A549 (cell line): ENCODE results near the gene RPL10. TPM values are rescaled to one million over a fixed set of nuclear protein-coding genes. Genes with fewer than 3 reads are reported as not detected.

Experiments
- ATAC-seq, 2 experiments: fragments of 200-7000 bp in 1 of 2; fragments of >200 bp in 1 of 2; cut with Nextera tagmentation in 1 of 2; cut with Tn5 transposase in 1 of 2; 3 replicates each; pipeline versions ENCODE4 v1.8.0 to v1.9.1; 2018 to 2020; ENCODE audit warnings: mild to moderate bottlenecking in 1 of 2, moderate library complexity in 1 of 2
- CTCF ChIA-PET: fragments of 300-600 bp; sonication (Branson Sonifier 250); formaldehyde crosslinking; extraction: SDS; loops from one replicate; lab custom pipeline; 2021; ENCODE audit warnings: antibody characterized with exemption, inconsistent platforms; lab: Yijun Ruan, JAX
- POLR2A ChIA-PET: fragments of 350-600 bp; formaldehyde crosslinking; extraction: SDS; loops from one replicate; lab custom pipeline; 2021; ENCODE audit warnings: antibody characterized with exemption, inconsistent platforms; lab: Yijun Ruan, JAX
- DNase-seq, 2 experiments: peaks; one replicate each; pipeline versions ENCODE4 v3.0.0 to v3.0.0-alpha.2; 2011 to 2016; ENCODE audit warnings: low read depth in 1 of 2, low spot score in 1 of 2
- FAIRE-seq: peaks from 2 replicates; lab custom pipeline; 2011; peaks lifted over from hg19 to GRCh38; lab: Jason Lieb, UNC
- H3K27ac ChIP-seq, 2 experiments: fragments of >200 bp; sonication (Bioruptor Twin); formaldehyde crosslinking; 3 replicates each; pipeline ENCODE4 v1.5.1; 2016 to 2017
- H3K4me1 ChIP-seq: fragments of >200 bp; sonication (Bioruptor Twin); formaldehyde crosslinking; 3 replicates; pipeline ENCODE4 v1.6.1; 2016
- H3K4me2 ChIP-seq: fragments of >200 bp; sonication (Bioruptor Twin); formaldehyde crosslinking; 3 replicates; pipeline ENCODE4 v1.6.1; 2016
- H3K4me3 ChIP-seq: fragments of >200 bp; sonication (Bioruptor Twin); formaldehyde crosslinking; 3 replicates; pipeline ENCODE4 v1.5.1; 2016
- H3K9me3 ChIP-seq: fragments of >200 bp; sonication (Bioruptor Twin); formaldehyde crosslinking; 3 replicates; pipeline ENCODE4 v1.6.1; 2016
- BCL3 ChIP-seq: fragments of >200 bp; sonication (Bioruptor Twin); formaldehyde crosslinking; IDR thresholded peaks from 3 replicates; pipeline ENCODE4 v1.6.1; 2016
- EHF ChIP-seq: fragments of 250-450 bp; sonication (Bioruptor Pico); IDR thresholded peaks from 2 replicates; pipeline ENCODE4 v1.5.0; 2020; ENCODE audit warnings: mild to moderate bottlenecking
- ESRRA ChIP-seq: fragments of 150-350 bp; IDR thresholded peaks from 2 replicates; pipeline ENCODE4 v1.6.1; 2014; ENCODE audit warnings: mild to moderate bottlenecking, low read length, borderline replicate concordance
- FOXS1 ChIP-seq: fragments of 250-450 bp; sonication (Bioruptor Pico); IDR thresholded peaks from 2 replicates; pipeline ENCODE4 v1.5.0; 2020; ENCODE audit warnings: mild to moderate bottlenecking, moderate library complexity
- HEYL ChIP-seq: fragments of 250-450 bp; sonication (Bioruptor Pico); IDR thresholded peaks from 2 replicates; pipeline ENCODE4 v1.8.0; 2021; ENCODE audit warnings: mild to moderate bottlenecking, moderate library complexity
- HOXB13 ChIP-seq: fragments of 250-450 bp; sonication (Bioruptor Pico); IDR thresholded peaks from 2 replicates; pipeline ENCODE4 v1.5.0; 2020; ENCODE audit warnings: low read depth, mild to moderate bottlenecking, moderate library complexity
- KDM1A ChIP-seq: fragments of 200-600 bp; sonication (generic); IDR thresholded peaks from 2 replicates; pipeline ENCODE4 v1.6.1; 2016; ENCODE audit warnings: low read depth, mild to moderate bottlenecking
- MYC ChIP-seq: IDR thresholded peaks from 2 replicates; pipeline ENCODE4 v1.6.1; 2012; ENCODE audit warnings: mild to moderate bottlenecking, inconsistent platforms, low read length, improper control_type of control experiment, borderline replicate concordance
- NR3C1 ChIP-seq: fragments of >200 bp; sonication (Bioruptor Twin); formaldehyde crosslinking; IDR thresholded peaks from 3 replicates; pipeline ENCODE4 v1.6.1; 2017
- PBX3 ChIP-seq: IDR thresholded peaks from 2 replicates; pipeline ENCODE4 v1.6.1; 2012
- RAD21 ChIP-seq, 2 experiments: fragments of >200 bp in 1 of 2; sonication (Bioruptor Twin) in 1 of 2; formaldehyde crosslinking in 1 of 2; IDR thresholded peaks in 1 of 2; conservative IDR thresholded peaks in 1 of 2; 2 replicates in 1 of 2; 3 replicates in 1 of 2; pipeline ENCODE4 v1.6.1; 2012 to 2018; ENCODE audit warnings: inconsistent platforms in 1 of 2
- TFCP2L1 ChIP-seq: fragments of 250-450 bp; sonication (Bioruptor Pico); IDR thresholded peaks from 2 replicates; pipeline ENCODE4 v1.5.0; 2021; ENCODE audit warnings: mild to moderate bottlenecking
- ZC3H11A ChIP-seq: fragments of 450-650 bp; IDR thresholded peaks from 2 replicates; pipeline ENCODE4 v1.6.1; 2014; ENCODE audit warnings: antibody characterized with exemption, mild to moderate bottlenecking
- ZFP36 ChIP-seq: fragments of 450-650 bp; IDR thresholded peaks from 2 replicates; pipeline ENCODE4 v1.6.1; 2014; ENCODE audit warnings: borderline replicate concordance; ENCODE audit not compliant: partially characterized antibody
- ZSCAN20 ChIP-seq: fragments of 250-450 bp; sonication (Bioruptor Pico); IDR thresholded peaks from 2 replicates; pipeline ENCODE4 v1.8.0; 2022; ENCODE audit warnings: mild to moderate bottlenecking, moderate library complexity
- WGBS: methylation state at CpG from one replicate; pipeline ENCODE4 v1.1.6; 2017; ENCODE audit errors: missing lambda C conversion rate; 5-methylcytosine and 5-hydroxymethylcytosine counted together
- polyA plus RNA-seq, 4 experiments: library from polyadenylated mRNA; depleted of rRNA in 3 of 4; stranded (reverse); fragments of >200 nt; fragmentation: RNase III in 1 of 4; extraction: RNeasy Plus Mini Kit Qiagen cat#74134 plus additional on column Dnase treatment in 1 of 4; gene quantifications; 2 replicates in 3 of 4; 3 replicates in 1 of 4; pipeline ENCODE4 v1.2.3, GENCODE V29; 2011 to 2017
- TF ChIP-seq, protein P1 (sequence below): IDR thresholded peaks from 2 replicates; pipeline ENCODE4 v1.6.1; 2012
- TF ChIP-seq, protein P2 (sequence below): fragments of 250-450 bp; sonication (Bioruptor Pico); IDR thresholded peaks from 2 replicates; pipeline ENCODE4 v1.5.0; 2020; ENCODE audit warnings: low read depth, mild to moderate bottlenecking, moderate library complexity
- TF ChIP-seq, protein P3 (sequence below): fragments of 250-450 bp; sonication (Bioruptor Pico); IDR thresholded peaks from 2 replicates; pipeline ENCODE4 v1.5.0; 2021; ENCODE audit warnings: mild to moderate bottlenecking, moderate library complexity, borderline replicate concordance

Gene RPL10
- polyA plus RNA-seq, 2 of the 4 experiments (the other 2 are of a cell fraction): 3,216 to 4,804 TPM

GRCh38 chrX:154359362-154360154, 38.6 kb upstream of the RPL10 start:
- FAIRE-seq (no peak), DNase-seq (no peak), ATAC-seq (no peak)
- POLR2A ChIA-PET: no interaction called here
- Histone ChIP-seq H3K4me1 (peaks cover 58% of the 10 kb centered on the region), H3K4me2 (no peak overlapping the region; the same call in 2 of the 3 replicates), H3K4me3 (no peak overlapping the region), H3K27ac (peak overlapping the region in 1 of 2 experiments; percentile 37; a peak in 2 of 6 replicates), H3K9me3 (no peaks in the 10 kb centered on the region)
- CTCF ChIA-PET: interaction anchor here (0.7 kb wide), 1 partner anchor 14 kb away, joined by 3 read pairs; no protein-coding TSS in a partner anchor
- WGBS: 95% methylated on average over 20 of the region's 41 CpGs
- TF ChIP-seq KDM1A (no peak), PBX3 (no peak), EHF (no peak), ZSCAN20 (CRISPR knock-in tag) (no peak), MYC (no peak)

DNA sequence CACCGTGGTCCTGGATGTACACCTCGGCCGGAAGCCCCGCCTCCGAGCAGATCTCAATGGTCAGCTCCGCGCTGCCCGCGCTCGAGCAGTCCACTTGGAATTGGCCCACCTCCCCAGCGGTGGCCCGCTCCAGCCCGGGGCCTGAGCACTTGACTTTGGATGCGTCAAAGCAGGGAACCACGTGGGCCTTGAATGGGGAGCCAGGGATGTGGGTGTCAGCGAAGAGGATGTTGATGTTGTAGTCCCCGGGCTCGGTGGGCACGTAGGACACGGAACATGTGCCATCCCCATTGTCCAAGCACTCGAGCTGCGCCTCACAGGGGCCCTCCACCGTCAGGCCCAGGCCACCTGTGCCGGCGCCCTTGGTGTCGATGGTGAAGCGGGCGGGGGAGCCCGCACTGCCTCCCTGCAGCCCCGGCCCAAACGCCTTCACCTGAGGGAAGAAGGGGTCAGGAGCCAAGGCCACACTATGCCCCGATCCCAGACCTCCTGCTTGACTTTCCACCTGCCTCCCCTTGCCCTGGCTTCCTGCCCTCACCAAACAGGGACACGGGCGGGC, 37.9 kb upstream of the RPL10 start:
- Histone ChIP-seq H3K4me1 (peaks cover 59% of the 10 kb centered on the region), H3K4me3 (no peak overlapping the region), H3K27ac (0 out of 6 replicates have a peak overlapping the region, but pooled peaks of 1 of the 2 experiments have one; percentile 18), H3K9me3 (no peaks in the 10 kb centered on the region), H3K4me2 (no peak overlapping the region; the same call in 2 of the 3 replicates)
- WGBS: 89% methylated on average over 12 of the region's 34 CpGs
- no peak for FAIRE-seq
- no peak for DNase-seq
- ATAC-seq: no peak
- TF ChIP-seq, protein P1, sequence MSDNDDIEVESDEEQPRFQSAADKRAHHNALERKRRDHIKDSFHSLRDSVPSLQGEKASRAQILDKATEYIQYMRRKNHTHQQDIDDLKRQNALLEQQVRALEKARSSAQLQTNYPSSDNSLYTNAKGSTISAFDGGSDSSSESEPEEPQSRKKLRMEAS: no peak
- no peak for TF ChIP-seq RAD21 (conservative IDR thresholded peaks at IDR 0.05 in 1 of 2, IDR thresholded peaks at IDR 0.05 in 1 of 2)
- TF ChIP-seq ZFP36: no peak
- no peak for TF ChIP-seq BCL3
- no peak for TF ChIP-seq NR3C1
- TF ChIP-seq, protein P2, sequence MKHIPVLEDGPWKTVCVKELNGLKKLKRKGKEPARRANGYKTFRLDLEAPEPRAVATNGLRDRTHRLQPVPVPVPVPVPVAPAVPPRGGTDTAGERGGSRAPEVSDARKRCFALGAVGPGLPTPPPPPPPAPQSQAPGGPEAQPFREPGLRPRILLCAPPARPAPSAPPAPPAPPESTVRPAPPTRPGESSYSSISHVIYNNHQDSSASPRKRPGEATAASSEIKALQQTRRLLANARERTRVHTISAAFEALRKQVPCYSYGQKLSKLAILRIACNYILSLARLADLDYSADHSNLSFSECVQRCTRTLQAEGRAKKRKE (CRISPR knock-in tag): no peak
- TF ChIP-seq FOXS1 (CRISPR knock-in tag): no peak
- no peak for TF ChIP-seq ZC3H11A
- no peak for TF ChIP-seq HOXB13 (CRISPR knock-in tag)
- TF ChIP-seq, protein P3, sequence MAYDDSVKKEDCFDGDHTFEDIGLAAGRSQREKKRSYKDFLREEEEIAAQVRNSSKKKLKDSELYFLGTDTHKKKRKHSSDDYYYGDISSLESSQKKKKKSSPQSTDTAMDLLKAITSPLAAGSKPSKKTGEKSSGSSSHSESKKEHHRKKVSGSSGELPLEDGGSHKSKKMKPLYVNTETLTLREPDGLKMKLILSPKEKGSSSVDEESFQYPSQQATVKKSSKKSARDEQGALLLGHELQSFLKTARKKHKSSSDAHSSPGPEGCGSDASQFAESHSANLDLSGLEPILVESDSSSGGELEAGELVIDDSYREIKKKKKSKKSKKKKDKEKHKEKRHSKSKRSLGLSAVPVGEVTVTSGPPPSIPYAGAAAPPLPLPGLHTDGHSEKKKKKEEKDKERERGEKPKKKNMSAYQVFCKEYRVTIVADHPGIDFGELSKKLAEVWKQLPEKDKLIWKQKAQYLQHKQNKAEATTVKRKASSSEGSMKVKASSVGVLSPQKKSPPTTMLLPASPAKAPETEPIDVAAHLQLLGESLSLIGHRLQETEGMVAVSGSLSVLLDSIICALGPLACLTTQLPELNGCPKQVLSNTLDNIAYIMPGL (CRISPR knock-in tag): no peak
- TF ChIP-seq HEYL (CRISPR knock-in tag): no peak
- no peak for TF ChIP-seq TFCP2L1 (CRISPR knock-in tag)
- no peak for TF ChIP-seq ESRRA
- ChIA-PET POLR2A (no interaction called here), CTCF (interaction anchor here (0.7 to 1.0 kb wide), 2 partner anchors 13 to 14 kb away, joined by 3 to 5 read pairs; no protein-coding TSS in a partner anchor)
